ENCODE data around the gene PXMP2.

DNA sequence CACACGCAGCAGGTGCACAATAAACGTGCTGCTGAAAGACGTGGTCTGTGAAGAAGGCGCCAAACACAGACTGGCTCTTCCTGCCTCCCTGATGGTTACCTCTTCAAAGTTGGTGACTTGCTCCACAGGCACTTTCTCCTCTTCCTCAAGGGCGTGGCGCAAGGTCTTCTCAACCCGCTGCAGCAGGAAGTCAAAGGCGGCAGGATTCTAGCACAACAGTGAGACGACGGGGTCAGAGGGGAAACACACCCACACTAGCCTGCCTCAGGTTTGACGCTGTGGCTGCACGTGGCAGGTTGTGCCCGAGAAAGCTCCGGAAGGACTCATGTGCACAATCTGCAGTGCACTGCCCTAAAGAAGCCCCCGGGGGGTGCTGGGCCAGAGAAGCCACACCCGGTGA, 15.3 kb upstream of the PXMP2 start:
- no peak for TF ChIP-seq CTCF (IDR thresholded peaks at IDR 0.05)
- no peak for TF ChIP-seq POLR2A (IDR thresholded peaks at IDR 0.05)

Measured in right lobe of liver (tissue), 4 donors.